ENCODE results near the gene IL34. TPM values are rescaled to one million over a fixed set of nuclear protein-coding genes. Genes with fewer than 3 reads are reported as not detected.
"Not testable (repeated sequence)": the region's sequence is repeated elsewhere in the genome, so short reads cannot be mapped to it uniquely, and the experiment has no call there.

The IL34 gene
- 20.0 and 67.8 TPM in 2 replicates for total RNA-seq
- polyA plus RNA-seq (2012): 25.0 TPM

DNA sequence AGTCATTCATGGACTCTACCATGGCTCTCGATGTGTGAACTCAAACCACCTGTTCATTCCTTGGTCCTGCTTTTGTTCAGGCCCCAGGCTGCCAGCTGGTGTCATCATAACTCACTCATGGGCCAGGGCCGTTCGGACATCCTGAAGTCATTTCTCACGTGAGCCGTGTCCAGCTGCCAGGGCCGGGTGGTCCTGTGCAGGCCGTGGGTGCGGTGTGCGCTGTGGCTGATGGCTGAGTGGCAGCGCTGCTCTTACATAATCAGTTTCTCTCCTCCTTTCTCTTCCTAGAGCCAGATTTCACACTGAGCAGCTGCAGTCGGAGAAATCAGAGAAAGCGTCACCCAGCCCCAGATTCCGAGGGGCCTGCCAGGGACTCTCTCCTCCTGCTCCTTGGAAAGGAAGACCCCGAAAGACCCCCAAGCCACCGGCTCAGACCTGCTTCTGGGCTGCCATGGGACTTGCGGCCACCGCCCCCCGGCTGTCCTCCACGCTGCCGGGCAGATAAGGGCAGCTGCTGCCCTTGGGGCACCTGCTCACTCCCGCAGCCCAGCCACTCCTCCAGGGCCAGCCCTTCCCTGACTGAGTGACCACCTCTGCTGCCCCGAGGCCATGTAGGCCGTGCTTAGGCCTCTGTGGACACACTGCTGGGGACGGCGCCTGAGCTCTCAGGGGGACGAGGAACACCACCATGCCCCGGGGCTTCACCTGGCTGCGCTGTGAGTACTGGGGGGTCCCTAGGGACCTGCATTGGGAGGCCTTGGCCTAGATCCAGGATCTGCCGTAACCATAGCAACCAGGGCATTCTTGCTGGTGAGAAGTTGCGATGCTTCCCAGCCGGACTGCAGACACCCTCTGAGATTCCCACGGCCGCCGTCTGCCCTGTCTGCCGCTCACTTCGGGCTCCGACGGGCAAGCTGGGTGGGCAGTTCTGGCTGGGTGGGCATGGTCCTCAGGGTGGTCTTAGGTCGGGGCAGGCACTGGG, at the start of gene IL34:
TSS of gene IL34 (plus strand) at position 300 of the 982 bp plus-strand sequence. CDS start at position 689, 389 bp downstream.
- peak; percentile 99 for DNase-seq (ENCODE audit: low read depth)

DNA sequence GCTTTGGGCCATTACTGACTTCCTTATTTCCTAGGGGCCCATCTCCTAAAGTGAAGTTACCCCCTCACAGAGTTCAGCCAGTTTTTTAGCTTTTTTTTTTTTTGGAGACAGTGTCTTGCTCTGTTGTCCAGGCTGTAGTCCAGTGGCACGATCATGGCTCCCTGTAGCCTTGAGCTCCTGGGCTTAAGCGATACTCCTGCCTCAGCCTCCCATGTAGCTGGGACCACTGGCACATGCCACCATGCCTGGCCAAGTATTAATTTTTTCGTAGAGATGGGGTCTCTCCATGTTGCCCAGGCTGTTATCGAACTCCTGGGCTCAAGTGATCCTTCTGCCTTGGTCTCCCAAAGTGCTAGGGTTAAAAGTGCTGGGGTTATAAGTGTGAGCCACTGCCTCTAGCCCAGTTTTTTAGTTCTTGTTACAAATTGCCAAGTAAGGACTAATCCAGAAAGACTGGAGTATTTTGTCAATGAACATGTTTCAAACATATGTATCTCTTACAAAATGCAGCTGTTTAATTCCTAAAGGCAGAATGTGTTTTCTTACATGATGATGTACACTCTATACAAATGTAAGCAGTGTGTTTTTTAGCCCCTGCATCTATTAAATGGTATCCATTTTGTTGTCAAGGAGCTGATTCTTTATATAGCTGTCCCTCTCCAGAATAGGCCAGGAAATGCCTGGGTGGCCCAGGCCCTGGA, 49.1 kb upstream of the IL34 start:
- no peak for DNase-seq (ENCODE audit: low read depth)

DNA sequence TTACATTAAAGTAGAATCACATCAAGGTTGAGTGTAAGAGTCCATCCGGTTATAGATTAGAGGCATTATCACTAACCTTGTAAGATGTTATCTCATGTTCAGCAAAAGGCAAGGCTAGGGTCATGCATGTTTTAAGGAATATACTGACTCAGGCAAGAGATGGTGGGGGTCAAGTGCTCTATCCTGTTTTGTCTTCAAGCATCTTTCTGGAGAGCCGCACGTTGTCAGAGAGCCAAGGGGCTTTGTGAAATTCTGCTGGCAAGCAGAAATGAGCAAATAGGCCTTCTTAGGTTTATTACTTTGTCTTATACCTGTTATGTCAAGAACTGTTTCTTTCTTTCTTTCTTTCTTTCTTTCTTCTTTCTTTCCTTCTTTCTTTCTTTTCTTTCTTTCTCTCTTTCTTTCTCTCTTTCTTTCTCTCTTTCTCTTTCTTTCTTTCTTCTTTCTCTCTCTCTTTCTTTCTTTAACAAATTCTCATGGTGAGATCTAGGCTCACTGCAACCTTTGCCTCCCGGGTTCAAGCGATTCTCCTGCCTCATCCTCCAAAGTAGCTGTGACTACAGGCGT, 47.3 kb upstream of the IL34 start:
- no peak for DNase-seq (ENCODE audit: low read depth)

DNA sequence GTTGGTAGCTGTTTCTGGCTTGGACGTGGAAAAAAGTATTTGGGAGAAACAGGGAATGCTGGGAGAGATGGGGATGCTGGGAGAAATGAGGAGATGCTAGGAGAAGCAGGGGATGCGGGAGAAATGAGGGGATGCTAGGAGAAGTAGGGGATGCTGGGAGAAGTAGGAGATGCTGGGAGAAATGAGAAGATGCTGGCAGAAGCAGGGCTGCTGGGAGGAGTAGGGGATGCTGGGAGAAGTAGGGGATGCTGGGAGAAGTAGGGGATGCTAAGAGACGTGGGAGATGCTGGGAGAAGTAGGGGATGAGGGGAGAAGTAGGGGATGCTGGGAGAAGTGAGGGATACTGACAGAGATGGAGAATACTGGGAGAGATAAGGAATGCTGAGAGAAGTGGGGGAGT, 45.6 kb upstream of the IL34 start:
- no peak for DNase-seq (ENCODE audit: low read depth)

DNA sequence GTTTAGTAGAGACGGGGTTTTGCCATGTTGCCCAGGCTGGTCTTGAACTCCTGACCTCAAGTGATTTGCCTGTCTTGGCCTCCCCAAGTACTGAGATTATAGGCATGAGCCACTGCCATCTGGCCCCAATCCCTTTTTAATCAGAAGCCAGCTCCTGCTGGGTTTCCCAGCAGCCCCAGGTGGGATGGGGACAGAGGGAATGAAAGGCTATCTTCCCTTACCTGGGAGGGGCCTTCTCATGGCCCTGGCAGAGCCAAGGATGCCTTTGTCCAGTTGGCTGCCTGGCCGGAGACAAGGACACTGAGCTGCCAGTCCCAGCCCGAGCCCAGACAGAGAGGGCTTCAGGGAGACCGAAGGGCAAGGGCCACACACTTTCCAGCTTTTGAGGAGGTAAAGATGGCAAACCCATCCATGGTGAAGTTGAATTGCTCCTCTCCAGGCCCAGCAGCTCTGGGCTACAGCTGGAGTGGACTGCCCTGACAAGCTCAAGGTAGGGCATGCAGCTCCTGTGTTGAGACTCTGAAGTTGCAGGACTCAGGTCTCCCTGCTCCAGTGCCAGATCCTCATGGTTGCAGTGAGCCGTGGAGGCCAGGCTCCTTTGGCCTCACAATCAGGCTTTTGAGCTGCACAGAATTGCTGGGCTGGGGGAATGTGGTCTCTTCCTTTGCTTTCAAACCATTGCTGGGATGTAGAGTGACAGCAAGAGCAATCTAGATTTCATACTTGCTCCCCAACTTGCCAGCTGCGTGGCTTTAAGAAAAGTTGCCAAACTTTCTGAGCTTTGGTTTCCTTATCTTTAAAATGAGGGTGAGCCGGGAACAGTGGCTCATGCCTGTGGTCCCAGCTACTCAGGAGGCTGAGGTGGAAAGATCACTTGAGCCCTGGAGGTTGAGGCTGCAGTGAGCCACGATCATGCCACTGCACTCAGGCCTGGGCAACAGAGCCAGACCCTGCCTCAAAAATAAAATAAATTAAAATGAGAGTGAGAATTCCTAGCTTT, 44.5 kb upstream of the IL34 start:
- DNase-seq (ENCODE audit: low read depth): no peak

DNA sequence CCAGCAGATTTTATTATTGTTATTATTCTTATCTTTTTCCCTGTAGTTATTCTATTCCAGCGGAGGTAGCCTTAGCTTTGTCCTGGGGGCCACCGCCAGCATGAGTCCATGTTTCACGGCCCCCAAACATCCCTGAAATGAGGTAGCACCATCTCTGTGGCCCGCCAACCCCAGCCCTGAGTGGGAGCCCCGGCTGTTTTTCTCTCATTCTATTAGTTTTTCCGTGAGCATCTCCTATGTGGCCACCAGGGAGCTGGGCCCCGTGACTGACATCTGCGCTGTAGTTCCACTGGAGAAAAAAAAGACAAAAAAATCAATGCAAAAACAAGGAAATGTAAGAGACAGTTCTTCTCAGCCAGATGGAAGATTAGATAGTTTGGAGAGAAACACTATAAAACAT, 43.5 kb upstream of the IL34 start:
- DNase-seq (ENCODE audit: low read depth): no peak

DNA sequence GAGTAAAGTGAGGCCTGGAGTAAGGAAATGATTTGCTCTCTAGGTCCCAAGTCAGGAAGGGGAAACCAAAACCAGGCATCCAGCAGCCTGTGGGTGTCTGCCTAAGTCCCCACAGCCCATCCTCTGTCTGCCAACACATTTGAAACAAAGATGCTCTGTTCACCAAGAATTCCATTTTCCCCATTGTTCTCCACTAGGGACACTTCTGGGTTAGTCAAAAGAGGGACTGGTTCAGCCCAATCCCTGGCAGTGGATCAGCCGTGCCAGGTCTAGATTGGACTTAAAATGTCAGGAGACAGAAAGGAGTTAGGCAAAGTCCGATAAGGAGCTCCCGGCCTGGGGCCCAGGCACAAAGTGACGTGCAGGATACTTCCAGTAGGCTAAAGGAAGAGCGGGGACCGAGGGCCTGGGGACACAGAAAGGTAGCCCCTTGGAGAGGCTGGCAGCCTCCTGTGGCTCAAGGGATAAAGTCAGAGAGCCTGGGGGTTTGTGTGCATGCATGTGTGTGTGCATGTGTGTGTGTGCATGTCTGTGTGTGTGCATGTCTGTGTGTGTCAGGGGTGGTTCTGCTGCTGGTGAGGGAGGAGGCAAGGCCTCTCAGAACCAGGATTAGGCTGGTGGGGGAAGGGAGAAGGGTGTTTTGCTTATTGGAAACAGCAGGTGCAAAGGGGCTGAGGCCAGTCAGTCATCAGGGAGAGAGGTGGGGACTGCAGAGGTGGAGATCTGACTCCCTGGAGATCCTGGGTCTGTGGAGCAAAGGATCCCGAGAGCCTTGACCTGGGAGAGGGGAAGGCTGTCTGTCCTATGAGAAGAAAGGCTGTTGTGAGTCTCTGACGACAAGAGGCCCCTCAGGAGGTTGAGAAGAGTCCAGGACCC, 41.7 kb upstream of the IL34 start:
- no peak for DNase-seq (ENCODE audit: low read depth)

DNA sequence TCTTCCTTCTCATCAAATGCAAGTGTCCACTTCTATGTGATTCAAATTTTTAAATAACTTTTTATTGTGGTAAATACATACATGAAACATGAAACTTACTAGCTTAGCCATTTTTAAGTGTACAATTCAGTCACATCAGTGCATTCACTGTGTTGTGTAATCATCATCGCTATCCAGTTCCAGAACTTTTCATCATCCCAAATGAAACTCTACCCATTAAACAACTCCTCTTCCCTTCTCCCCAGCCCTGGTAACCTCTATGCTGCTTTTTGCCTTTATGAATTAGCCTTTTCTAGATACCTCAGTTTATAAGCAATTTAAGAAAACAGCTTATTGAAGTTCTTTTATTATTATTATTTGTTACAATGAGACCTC, 41.1 kb upstream of the IL34 start:
- no peak for DNase-seq (ENCODE audit: low read depth)

DNA sequence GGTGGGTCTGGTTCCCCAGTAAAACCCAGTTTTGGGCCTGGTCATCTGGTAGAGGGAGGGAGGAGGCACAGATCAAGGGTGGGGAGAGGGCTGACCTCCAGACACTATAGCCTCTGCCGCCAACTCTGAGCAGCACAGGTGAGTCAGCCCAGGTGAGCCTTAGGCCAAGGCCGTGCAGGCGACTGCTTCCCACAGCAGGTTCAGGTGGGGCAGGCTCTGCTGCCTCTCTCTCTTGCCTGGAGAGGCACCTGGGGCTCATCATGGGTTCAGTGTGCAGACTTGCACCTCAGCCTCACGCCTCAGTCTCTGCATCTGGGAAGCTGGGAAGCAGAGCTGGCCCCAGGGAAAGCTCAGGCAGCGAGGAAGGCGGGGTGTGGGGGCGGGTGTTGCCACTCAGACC, 37.8 kb upstream of the IL34 start:
- DNase-seq (ENCODE audit: low read depth): no peak

DNA sequence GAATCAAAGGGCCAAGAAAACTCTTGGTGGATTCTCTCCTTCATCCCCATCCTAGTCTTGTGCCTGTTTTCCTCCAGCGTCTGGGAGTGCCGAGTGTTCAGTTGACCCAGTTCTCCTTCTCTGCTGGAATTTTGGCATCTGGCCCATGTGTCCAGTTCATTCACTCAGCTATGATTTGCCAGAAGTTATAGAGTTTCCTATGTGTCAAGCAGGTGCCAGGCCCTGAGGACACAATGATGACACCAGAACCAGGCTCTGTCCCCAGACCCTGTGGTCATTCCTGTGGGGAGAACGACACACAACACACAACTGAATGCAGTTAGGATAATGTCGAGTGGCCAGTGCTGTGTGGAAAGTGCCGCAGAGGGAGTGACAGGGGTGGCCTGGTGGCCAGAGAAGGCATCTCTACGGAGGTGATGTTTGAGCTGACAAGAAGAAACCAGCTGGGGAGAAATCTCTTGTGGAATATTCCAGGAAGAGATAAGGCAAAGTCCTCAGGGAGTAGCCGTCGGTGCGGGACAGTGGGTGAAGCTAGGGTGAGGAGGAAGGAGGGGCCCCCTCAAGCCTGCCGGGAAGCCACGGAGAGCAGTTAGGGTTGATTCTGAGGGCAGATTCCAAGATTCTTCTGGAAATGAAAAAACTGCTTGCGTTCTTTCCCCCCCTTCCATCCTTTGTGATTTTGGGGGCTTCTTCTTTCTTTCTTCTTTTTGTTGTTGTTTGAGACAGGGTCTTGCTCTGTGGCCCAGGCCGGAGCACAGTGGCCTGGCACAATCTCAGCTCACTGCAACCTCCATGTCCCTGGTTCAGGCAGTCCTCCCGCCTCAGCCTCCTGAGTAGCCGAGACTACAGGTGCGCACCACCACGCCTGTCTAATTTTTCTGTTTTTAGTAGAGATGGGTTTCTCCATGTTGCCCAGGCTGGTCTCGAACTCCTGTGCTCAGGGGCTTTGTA, 35.8 kb upstream of the IL34 start:
- peak; percentile 19 for DNase-seq (ENCODE audit: low read depth)

DNA sequence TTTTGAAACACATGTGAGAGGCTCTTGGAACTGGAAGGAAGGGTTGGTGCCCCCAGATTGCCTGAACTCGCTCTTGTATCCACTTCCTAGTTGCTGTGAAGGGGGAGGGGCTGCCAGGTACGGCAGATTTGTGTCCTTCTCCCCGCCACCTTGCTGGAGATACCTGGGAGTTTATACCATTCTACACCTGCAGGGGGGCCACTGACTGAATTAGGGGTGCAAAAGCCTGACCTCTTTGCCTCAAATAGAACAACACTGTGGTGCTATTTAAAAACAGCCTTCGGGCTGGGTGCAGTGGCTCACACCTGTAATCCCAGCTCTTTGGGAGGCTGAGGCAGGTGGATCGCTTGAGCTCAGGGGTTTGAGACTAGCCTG, 35.1 kb upstream of the IL34 start:
- no peak for DNase-seq (ENCODE audit: low read depth)

DNA sequence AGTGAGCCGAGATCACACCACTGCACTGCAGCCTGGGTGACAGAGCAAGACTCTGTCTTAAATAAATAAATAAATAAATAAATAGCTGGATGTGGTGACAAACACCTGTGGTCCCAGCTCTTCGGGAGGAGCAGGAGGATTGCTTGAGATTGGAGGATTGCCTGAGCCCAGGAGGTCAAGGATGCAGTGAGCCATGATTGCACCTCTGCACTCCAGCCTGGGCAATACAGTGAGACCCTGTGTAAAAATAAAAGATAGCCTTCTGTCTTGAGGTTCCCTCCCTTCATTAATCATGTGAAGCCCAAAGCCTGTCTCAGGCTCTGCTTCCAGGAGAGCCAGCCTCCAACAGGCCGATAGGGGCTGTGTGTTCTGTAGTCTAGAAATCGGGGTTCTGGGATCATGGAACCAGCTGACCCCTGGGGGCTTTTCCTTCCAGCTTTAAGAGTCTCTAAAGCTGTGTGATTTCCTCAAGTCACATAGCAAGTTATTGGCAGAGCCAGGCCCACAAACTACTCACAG, 34.5 kb upstream of the IL34 start:
- no peak for DNase-seq (ENCODE audit: low read depth)

DNA sequence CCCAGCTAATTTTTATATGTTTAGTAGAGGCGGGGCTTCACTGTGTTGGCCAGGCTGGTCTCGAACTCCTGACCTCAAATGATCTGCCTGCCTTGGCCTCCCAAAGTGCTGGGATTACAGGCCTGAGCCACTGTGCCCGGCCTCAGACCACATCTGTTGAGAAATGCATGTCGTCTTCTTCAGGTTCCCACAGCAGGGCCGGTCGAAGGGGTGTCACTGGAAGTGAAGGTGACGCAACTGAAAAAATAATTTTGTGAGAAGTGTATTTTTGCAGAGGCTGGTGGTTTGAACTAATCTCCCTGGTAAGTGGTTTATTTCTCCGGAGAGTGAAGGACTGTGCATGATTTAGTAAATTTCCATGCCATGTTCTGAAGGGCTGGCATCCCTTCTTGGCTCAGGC, 33.4 kb upstream of the IL34 start:
- no peak for DNase-seq (ENCODE audit: low read depth)

DNA sequence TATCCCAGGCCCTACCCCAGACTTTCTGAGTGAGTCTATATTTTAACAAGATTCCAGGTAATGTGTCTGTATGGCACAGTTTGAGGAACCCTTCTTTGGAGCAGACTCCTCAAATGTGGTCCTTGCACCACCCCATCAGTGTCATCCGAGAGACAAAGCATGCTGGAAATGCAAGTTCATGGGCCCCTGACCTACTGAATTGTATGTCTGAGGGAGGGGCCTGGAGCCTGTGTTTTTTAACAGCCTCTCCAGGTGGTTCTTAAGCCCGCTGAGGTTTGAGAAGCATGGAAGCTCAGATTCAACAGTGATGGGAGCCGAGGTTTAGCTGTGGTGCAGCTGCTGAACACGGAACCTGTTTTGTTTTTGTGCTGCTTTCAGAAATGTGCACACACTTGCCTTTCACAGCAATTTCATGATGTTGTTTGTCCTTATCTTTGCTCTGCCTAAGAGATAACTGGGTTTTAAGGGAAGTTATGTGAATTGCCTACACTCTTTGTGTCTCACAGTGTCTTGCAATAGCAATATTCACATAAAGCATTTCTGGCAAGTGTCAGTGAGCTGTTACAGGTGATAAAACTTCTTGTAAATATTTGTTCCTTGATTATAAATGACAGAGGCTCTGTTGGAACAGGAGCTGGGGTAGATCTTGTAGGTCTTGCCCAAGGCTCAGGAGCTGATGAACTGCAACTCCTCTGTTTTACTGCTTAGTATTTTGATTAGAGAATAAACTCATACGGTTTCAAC, 32.0 kb upstream of the IL34 start:
- DNase-seq (ENCODE audit: low read depth): no peak

DNA sequence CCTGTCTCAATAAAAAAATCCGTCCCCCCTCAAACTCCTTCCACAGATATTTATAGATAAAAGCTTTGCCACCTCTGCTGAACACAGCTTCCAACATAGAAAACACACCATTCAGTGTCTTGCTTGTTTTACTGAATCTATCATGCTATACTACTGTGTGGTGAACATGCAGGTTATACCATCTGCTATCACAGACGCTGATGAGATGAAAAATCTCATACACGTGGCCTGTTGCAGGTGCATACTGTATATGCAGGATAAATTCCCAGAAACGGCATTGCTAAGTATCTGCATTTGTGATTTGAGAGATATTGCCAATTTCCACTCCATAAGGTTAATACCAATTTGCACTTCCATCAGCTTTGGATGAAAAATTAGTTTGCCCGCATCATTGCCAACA, 30.4 kb upstream of the IL34 start:
- no peak for DNase-seq (ENCODE audit: low read depth)

DNA sequence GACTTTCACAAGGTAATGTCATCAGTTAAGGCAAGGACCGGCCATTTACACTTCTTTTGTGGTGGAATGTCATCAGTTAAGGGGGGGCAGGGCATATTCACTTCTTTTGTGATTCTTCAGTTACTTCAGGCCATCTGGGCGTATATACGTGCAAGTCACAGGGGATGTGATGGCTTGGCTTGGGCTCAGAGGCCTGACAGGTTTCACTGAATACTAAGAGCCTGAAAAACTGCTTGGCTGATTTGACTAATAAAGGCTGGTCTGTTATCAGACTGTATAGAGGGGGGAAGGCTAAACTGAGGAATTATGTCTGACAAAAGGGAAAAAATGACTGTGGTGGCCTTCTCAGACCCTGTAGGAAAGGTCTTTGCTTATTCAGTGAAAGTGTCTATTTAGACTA, 24.5 kb upstream of the IL34 start:
- not testable (repeated sequence) for DNase-seq (ENCODE audit: low read depth)

DNA sequence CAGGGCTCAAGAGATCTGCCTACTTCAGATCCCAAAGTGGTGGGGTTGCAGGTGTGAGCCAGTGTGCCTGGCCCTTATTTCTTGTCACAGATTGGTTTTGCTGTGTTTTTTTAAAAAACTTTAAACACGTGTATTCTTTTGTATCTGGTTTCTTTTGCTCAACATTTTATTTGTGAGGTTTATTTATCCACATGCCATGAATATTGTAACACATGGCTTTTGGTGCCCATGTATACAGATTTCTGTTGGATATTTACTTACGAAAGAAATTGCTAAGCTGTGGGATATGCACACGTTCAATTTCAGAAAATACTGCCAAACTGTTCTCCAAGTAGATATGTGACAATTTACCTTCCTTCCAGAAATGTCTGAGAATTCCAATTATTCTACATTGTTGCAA, 18.7 kb upstream of the IL34 start:
- DNase-seq (ENCODE audit: low read depth): no peak

Measured in myocyte (in vitro differentiated cells).